ENCODE results near the gene ZNF189.

DNA sequence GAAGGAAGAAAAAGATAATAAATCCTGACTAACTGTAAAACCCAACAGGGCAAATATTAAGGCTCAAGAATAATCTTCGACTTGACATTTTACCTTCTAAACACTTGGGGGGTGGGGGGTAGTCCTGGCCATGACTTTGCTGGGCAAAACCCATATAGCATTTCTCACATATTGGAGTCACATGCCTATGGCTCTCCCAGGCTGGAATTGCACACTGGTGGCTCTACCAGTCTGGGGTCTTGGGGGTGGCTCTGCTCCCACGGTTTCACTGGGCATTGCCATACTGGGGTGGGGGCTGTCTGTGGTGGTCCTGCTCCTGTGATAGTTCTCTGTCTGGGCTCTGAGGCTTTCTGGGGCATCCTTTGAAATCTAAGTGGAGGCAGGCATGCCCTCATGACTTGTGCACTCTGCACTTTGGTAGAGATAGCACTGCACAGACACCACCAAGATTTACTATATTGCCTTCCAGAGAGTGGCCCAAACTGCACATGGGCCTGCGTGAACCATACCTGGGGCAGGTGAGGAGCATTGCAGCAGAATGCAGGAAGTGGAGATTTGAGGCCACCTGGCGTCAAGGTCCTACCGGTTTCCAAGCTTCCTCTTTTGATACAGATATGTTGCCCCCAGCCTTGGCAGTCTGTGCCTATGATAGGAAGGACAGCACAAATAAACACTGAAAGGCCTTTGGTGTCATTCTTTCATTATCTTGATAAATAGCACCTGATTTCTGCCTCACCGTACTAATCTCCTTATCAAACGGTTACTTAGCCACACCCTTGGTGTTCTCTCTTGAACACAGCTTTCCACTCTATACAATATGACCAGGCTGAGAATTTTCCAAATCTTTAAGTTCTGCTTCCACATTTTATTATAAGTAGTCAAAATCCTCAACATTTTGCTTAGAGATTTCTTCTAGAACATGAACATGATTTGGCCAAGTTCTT is 43.6 kb upstream of the ZNF189 start:
- TF ChIP-seq, protein P1, sequence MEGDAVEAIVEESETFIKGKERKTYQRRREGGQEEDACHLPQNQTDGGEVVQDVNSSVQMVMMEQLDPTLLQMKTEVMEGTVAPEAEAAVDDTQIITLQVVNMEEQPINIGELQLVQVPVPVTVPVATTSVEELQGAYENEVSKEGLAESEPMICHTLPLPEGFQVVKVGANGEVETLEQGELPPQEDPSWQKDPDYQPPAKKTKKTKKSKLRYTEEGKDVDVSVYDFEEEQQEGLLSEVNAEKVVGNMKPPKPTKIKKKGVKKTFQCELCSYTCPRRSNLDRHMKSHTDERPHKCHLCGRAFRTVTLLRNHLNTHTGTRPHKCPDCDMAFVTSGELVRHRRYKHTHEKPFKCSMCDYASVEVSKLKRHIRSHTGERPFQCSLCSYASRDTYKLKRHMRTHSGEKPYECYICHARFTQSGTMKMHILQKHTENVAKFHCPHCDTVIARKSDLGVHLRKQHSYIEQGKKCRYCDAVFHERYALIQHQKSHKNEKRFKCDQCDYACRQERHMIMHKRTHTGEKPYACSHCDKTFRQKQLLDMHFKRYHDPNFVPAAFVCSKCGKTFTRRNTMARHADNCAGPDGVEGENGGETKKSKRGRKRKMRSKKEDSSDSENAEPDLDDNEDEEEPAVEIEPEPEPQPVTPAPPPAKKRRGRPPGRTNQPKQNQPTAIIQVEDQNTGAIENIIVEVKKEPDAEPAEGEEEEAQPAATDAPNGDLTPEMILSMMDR (IDR thresholded peaks at IDR 0.05; ENCODE audit: low read depth, low read length, poor library complexity, severe bottlenecking): no peak
- no peak for TF ChIP-seq EZH2phosphoT487 (IDR thresholded peaks at IDR 0.05; ENCODE audit: borderline replicate concordance, low read length)

Data from DOHH2 (cell line).